ENCODE data around the gene ANKRD27. TPM values are rescaled to one million over a fixed set of nuclear protein-coding genes. Genes with fewer than 3 reads are reported as not detected.
A peak's percentile ranks its signal among the peaks of the same experiment; 100 is the strongest.

Gene ANKRD27
- polyA plus RNA-seq, 6 donors from 2014 or later: 7.1 to 16.3 (median 11.5) TPM

GRCh38 chr19:32637480-32637879 is 37.5 kb downstream of the ANKRD27 start:
- DNase-seq (no peak), ATAC-seq (ENCODE audit: low read depth in 2 of 2) (no peak)
- H3K4me3 Mint-ChIP-seq: no peak overlapping the region
- H3K4me1 Mint-ChIP-seq: peaks cover 0 to 3% (median 3%) of the 10 kb centered on the region in 3 donors
- H3K36me3 Mint-ChIP-seq: peaks cover 16 to 17% of the 10 kb centered on the region in 2 donors
- no peaks in the 10 kb centered on the region for H3K27me3 Mint-ChIP-seq
- peak overlapping the region in 2 of 6 donors; percentile 10 to 41 for H3K27ac Mint-ChIP-seq
- H3K9me3 Mint-ChIP-seq: no peaks in the 10 kb centered on the region

- H3K4me3 Mint-ChIP-seq: no peak overlapping the region
- no peak overlapping the region for H3K27ac Mint-ChIP-seq
- DNase-seq: no peak
- peaks cover 0 to 7% of the 10 kb centered on the region in 2 donors for H3K36me3 Mint-ChIP-seq
- H3K9me3 Mint-ChIP-seq: no peaks in the 10 kb centered on the region
- no peak for ATAC-seq (ENCODE audit: low read depth in 2 of 2)
- no peaks in the 10 kb centered on the region for H3K27me3 Mint-ChIP-seq
- peaks cover 0 to 3% (median 0%) of the 10 kb centered on the region in 3 donors for H3K4me1 Mint-ChIP-seq
These were observed 43.6 kb downstream of the ANKRD27 start for GRCh38 chr19:32631381-32631780.

GRCh38 chr19:32630338-32630737 is 44.6 kb downstream of the ANKRD27 start:
- H3K27me3 Mint-ChIP-seq: no peaks in the 10 kb centered on the region
- no peak overlapping the region for H3K4me3 Mint-ChIP-seq
- DNase-seq (no peak), ATAC-seq (ENCODE audit: low read depth in 2 of 2) (no peak)
- H3K4me1 Mint-ChIP-seq: peaks cover 0 to 3% (median 0%) of the 10 kb centered on the region in 3 donors
- no peaks in the 10 kb centered on the region for H3K9me3 Mint-ChIP-seq
- peaks cover 0 to 7% of the 10 kb centered on the region in 2 donors for H3K36me3 Mint-ChIP-seq
- no peak overlapping the region for H3K27ac Mint-ChIP-seq

GRCh38 chr19:32627714-32628270 is 47.2 kb downstream of the ANKRD27 start:
- Mint-ChIP-seq H3K4me3 (no peak overlapping the region), H3K36me3 (peaks cover 1 to 16% of the 10 kb centered on the region in 2 donors), H3K27ac (no peak overlapping the region), H3K4me1 (no peaks in the 10 kb centered on the region), H3K27me3 (no peaks in the 10 kb centered on the region), H3K9me3 (no peaks in the 10 kb centered on the region)
- DNase-seq: no peak
- ATAC-seq (ENCODE audit: low read depth in 2 of 2): no peak

GRCh38 chr19:32626969-32627368 is 48.0 kb downstream of the ANKRD27 start:
- peaks cover 10 to 24% of the 10 kb centered on the region in 2 donors for H3K36me3 Mint-ChIP-seq

GRCh38 chr19:32624410-32624809 is 50.6 kb downstream of the ANKRD27 start:
- no peak for DNase-seq
- ATAC-seq (ENCODE audit: low read depth in 2 of 2): no peak
- peaks cover 19 to 27% of the 10 kb centered on the region in 2 donors for H3K36me3 Mint-ChIP-seq
- peak overlapping the region in 1 of 8 donors; percentile 32 for H3K4me3 Mint-ChIP-seq
- H3K4me1 Mint-ChIP-seq: no peaks in the 10 kb centered on the region
- no peaks in the 10 kb centered on the region for H3K9me3 Mint-ChIP-seq
- H3K27ac Mint-ChIP-seq: peak overlapping the region in 2 of 6 donors; percentile 15 to 91
- H3K27me3 Mint-ChIP-seq: no peaks in the 10 kb centered on the region

More at GRCh38 chr19:32626969-32627368, 48.0 kb downstream of the ANKRD27 start:
- ATAC-seq (ENCODE audit: low read depth in 2 of 2) (no peak), DNase-seq (no peak)
- Mint-ChIP-seq H3K27me3 (no peaks in the 10 kb centered on the region), H3K9me3 (no peaks in the 10 kb centered on the region), H3K27ac (no peak overlapping the region), H3K4me1 (no peaks in the 10 kb centered on the region), H3K4me3 (no peak overlapping the region)

GRCh38 chr19:32622002-32622401 is 53.0 kb downstream of the ANKRD27 start:
- Mint-ChIP-seq H3K27ac (peak overlapping the region in 1 of 6 donors; percentile 28), H3K4me3 (no peak overlapping the region), H3K4me1 (no peaks in the 10 kb centered on the region), H3K36me3 (peaks cover 20 to 28% of the 10 kb centered on the region in 2 donors), H3K27me3 (no peaks in the 10 kb centered on the region), H3K9me3 (no peaks in the 10 kb centered on the region)
- no peak for ATAC-seq (ENCODE audit: low read depth in 2 of 2)
- no peak for DNase-seq

GRCh38 chr19:32619051-32619685 is 55.8 kb downstream of the ANKRD27 start:
- no peak overlapping the region for H3K4me3 Mint-ChIP-seq
- no peaks in the 10 kb centered on the region for H3K9me3 Mint-ChIP-seq
- H3K36me3 Mint-ChIP-seq: peaks cover 35 to 44% of the 10 kb centered on the region in 2 donors
- H3K27ac Mint-ChIP-seq: peak overlapping the region in 1 of 6 donors; percentile 78
- no peak for ATAC-seq (ENCODE audit: low read depth in 2 of 2)
- no peaks in the 10 kb centered on the region for H3K27me3 Mint-ChIP-seq
- no peak for DNase-seq
- no peaks in the 10 kb centered on the region for H3K4me1 Mint-ChIP-seq

- H3K36me3 Mint-ChIP-seq: peaks cover 33 to 47% of the 10 kb centered on the region in 2 donors
- no peak overlapping the region for H3K4me3 Mint-ChIP-seq
These were observed 59.4 kb downstream of the ANKRD27 start for GRCh38 chr19:32615569-32615968.

GRCh38 chr19:32614916-32615315 is 60.1 kb downstream of the ANKRD27 start:
- H3K36me3 Mint-ChIP-seq: peaks cover 33 to 46% of the 10 kb centered on the region in 2 donors
- ATAC-seq (ENCODE audit: low read depth in 2 of 2): no peak

More at GRCh38 chr19:32615569-32615968, 59.4 kb downstream of the ANKRD27 start:
- no peak for ATAC-seq (ENCODE audit: low read depth in 2 of 2)
- no peaks in the 10 kb centered on the region for H3K4me1 Mint-ChIP-seq
- H3K27ac Mint-ChIP-seq: no peak overlapping the region
- no peaks in the 10 kb centered on the region for H3K9me3 Mint-ChIP-seq
- no peaks in the 10 kb centered on the region for H3K27me3 Mint-ChIP-seq
- DNase-seq: no peak

GRCh38 chr19:32613008-32613407 is 62.0 kb downstream of the ANKRD27 start:
- H3K27me3 Mint-ChIP-seq: no peaks in the 10 kb centered on the region
- H3K9me3 Mint-ChIP-seq: no peaks in the 10 kb centered on the region
- no peak overlapping the region for H3K4me3 Mint-ChIP-seq
- H3K36me3 Mint-ChIP-seq: peaks cover 33 to 53% of the 10 kb centered on the region in 2 donors
- DNase-seq (no peak), ATAC-seq (ENCODE audit: low read depth in 2 of 2) (no peak)
- H3K27ac Mint-ChIP-seq: no peak overlapping the region
- no peaks in the 10 kb centered on the region for H3K4me1 Mint-ChIP-seq

More at GRCh38 chr19:32614916-32615315, 60.1 kb downstream of the ANKRD27 start:
- H3K27ac Mint-ChIP-seq: no peak overlapping the region
- H3K4me1 Mint-ChIP-seq: no peaks in the 10 kb centered on the region
- DNase-seq: no peak
- no peaks in the 10 kb centered on the region for H3K27me3 Mint-ChIP-seq
- peak overlapping the region in 1 of 8 donors; percentile 9 for H3K4me3 Mint-ChIP-seq
- H3K9me3 Mint-ChIP-seq: no peaks in the 10 kb centered on the region

GRCh38 chr19:32611161-32611560 is 63.8 kb downstream of the ANKRD27 start:
- Mint-ChIP-seq H3K4me3 (no peak overlapping the region), H3K9me3 (no peaks in the 10 kb centered on the region), H3K36me3 (peaks cover 31 to 45% of the 10 kb centered on the region in 2 donors), H3K27ac (no peak overlapping the region), H3K4me1 (no peaks in the 10 kb centered on the region), H3K27me3 (no peaks in the 10 kb centered on the region)
- ATAC-seq (ENCODE audit: low read depth in 2 of 2) (no peak), DNase-seq (no peak)

- H3K27me3 Mint-ChIP-seq: no peaks in the 10 kb centered on the region
These were observed 67.5 kb downstream of the ANKRD27 start for GRCh38 chr19:32607479-32607878.

GRCh38 chr19:32606289-32606688 is 68.7 kb downstream of the ANKRD27 start:
- H3K27ac Mint-ChIP-seq: no peak overlapping the region
- H3K4me3 Mint-ChIP-seq: no peak overlapping the region
- no peaks in the 10 kb centered on the region for H3K27me3 Mint-ChIP-seq
- DNase-seq: no peak
- no peak for ATAC-seq (ENCODE audit: low read depth in 2 of 2)
- no peaks in the 10 kb centered on the region for H3K9me3 Mint-ChIP-seq
- no peaks in the 10 kb centered on the region for H3K4me1 Mint-ChIP-seq
- peaks cover 4 to 14% of the 10 kb centered on the region in 2 donors for H3K36me3 Mint-ChIP-seq

More at GRCh38 chr19:32607479-32607878, 67.5 kb downstream of the ANKRD27 start:
- no peaks in the 10 kb centered on the region for H3K9me3 Mint-ChIP-seq
- H3K4me1 Mint-ChIP-seq: no peaks in the 10 kb centered on the region
- H3K36me3 Mint-ChIP-seq: peaks cover 4 to 18% of the 10 kb centered on the region in 2 donors
- DNase-seq (no peak), ATAC-seq (ENCODE audit: low read depth in 2 of 2) (no peak)
- H3K27ac Mint-ChIP-seq: no peak overlapping the region
- H3K4me3 Mint-ChIP-seq: no peak overlapping the region
